NCI-H187 treated with DMSO at 0.1 percent for 48 hours (cell line): ENCODE results near the gene DQX1.

Experiments
- DNase-seq: peaks from one replicate; lab custom pipeline; 2025; lab: John Stamatoyannopoulos, UW

Gene DQX1

DNA sequence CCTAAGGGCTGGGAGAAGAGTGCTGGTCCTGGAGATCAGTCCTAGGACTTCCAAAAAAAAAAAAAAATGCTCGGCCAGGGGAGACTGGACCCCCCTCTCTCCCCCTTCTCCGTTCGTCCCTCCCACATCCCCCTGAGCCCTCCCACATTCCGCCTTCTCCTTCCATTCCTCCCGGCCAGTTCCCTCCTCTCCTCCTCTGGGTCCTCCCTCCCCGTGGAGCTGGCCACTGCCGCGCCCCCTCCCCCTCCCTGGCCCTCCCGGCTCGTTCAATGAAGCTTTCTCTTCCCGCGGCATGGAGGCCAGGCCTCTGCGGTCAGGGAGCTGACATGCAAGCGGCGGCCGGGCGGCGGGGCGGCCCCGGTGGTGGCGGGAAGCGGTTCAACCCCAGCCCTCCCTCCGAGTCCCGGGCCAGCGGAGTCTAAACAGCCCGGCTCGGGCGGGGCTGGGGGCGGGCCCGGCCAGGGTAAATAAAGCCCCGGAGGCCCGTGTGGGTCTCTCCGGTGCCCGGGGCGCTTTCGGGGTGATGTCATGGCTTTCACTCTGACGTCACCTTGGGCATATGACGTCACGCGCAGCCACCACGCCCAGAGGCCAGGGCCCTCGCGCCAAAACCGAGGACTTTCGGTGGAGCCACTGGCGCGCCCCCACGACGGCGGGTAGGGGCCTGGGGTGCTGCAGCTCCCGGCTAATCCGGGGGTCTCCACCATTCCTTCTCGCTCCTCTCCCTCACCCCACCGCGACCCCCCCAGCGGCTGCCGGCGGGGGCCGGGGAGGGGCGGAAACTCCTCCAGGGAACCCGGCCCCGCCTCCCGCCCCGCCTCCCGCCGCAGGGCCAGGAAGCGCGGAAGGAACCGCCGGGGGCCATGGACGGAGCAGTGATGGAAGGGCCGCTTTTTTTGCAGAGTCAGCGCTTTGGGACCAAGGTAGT lies 28.1 kb upstream of the DQX1 start, which contains the start of the genes DOK1 and LOXL3:
Gene DOK1 (plus strand): TSS at position 829 of the 928 bp plus-strand sequence. CDS start 35 bp downstream, at position 864.
Gene LOXL3 (minus strand): TSS at position 51 of the 928 bp plus-strand sequence. CDS start 1,308 bp downstream, outside the sequence.
- DNase-seq = no peak

DNA sequence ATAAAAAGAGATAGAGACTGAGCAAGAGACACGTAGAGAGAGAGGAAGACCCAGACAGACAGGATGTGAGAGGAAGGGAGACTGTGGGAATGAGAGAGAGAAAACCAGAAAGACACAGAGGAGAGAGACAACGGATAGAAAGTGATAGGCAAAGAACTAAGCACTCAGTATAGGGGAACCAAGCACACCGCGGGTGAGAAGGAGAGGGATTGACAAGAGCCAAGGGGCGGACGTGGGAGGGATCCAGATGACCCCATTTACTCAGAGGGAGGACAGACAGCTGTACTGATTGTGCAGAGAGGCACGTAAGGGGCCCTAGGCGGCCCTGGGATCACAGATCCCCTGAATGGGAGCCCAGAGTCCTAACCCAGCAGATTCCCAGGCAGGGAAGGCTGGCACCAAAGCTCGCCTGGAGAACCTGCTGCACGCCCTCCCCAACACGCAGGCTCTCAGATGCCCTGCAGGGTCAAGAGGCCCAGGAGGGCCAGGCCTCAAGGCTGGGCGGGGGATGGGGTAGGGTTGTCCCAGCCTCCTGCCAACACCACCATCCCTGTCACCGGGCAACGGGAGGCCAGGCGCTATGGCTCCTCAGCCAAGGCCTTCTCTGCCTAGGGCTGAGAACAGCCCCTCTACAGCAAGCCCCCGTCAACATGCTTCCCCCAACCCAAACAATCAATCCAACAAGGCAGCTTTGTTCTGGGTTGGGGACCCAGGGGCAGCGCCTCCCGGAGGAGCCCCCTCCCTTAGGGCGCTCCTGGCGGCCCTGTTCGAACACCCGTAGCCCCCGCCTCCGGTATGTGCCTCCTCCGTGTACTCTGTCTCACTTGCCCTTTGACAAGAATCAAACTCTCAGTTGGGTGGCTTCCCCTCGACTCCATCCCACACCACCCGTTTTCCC lies 27.1 kb upstream of the DQX1 start:
- DNase-seq = no peak

- DNase-seq = no peak
Observed at GRCh38 chr2:74551942-74552913, 26.2 kb upstream of the DQX1 start.

DNA sequence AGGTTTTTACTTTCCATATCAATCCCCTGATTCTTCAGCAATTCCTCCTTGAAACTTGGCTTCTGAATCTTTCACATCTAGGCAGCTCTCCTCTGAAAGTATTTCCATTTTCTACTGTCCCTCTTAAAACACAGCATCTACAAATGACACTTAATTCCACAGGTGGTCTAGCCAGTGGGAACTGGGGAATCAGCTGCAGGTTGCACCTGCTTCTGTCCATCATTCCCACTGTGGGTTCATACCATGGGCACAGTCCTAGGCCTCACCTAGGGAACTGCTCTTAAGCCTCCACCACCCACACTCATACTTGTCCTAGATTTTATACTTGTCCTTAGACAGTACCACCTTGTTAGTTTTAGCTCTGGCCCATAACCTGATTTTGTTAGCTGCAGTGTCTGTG lies 25.5 kb upstream of the DQX1 start:
- DNase-seq = no peak

- no peak for DNase-seq
Observed at GRCh38 chr2:74550231-74550630, 24.2 kb upstream of the DQX1 start.

DNA sequence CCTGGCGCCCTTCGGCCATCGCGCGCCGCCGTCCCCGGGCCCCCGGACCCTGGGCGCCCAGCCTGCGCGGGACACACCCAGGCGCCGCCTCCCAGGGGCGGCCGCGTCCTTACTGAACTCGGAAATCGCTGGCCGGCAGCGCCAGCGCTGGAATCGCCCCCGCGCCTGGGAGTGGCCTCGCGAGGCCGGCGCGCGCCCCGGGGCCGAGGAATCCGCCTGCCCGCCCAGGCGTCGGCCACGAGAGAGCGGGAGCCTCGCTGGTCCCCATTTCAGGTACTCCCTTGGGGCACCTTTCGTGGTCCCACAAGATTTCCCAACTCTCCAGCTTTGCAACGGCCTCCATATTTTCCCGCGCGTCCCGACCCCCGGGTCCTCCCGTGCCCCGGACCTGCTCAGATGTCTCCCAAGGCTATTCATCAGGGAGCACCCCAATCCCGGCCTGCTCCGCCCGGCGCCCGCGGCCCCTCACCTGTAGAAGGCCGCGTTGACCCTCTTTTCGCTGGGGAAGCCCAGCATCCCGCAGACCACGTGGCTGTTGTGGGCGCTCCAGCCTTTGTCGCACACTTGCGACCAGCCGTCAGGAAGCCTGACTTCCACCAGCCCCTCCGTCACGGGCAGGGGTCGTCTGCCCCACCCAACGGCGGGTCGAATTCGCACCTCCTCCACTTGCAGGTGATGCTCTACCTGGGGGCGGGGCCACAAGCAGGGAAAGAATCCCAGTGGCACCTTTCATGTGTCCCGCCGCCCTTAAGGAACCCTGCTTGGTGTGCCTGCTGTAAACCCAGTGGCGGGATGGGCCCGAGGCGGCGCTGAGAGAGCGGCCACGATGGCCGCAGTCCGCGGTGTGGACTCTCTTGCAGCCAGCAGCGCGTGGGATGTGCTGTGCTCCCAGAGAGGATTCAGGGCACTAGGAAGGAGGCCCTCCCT lies 23.1 kb upstream of the DQX1 start:
- no peak for DNase-seq

DNA sequence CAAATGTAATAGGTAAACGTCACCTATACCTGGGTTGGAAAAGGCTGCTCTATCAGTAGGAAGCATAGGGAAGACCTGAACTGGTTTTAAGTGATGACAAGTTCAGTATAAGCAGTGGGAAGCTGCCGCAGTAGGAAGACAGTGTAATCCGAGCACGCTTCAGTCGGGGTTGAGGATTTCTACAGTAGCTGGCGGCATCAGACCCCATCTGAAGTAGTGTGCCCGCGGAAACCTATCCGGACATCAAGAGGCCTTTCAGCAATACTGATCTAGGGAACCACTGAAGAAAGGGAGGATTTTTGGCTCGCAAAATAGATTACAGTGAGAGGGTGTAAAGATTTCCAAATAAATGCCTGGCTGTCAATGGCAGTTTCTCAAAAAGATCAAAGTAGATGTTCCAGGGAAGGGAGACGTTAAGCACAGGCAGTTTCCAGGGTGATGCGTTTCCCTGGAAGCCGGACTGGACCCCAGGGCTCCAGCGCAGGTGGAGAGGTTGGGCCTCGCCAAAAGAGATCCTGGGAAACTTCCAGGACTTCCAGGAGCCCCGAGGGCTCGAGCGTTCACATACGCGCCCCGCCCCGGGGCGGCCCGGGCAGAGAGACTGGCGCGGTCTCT lies 22.4 kb upstream of the DQX1 start:
- no peak for DNase-seq

- no peak for DNase-seq
Observed at GRCh38 chr2:74546004-74546403, 20.0 kb upstream of the DQX1 start.

GRCh38 chr2:74544634-74545033 lies 18.6 kb upstream of the DQX1 start:
- no peak for DNase-seq

GRCh38 chr2:74542978-74543377 lies 16.9 kb upstream of the DQX1 start:
- DNase-seq = no peak

- no peak for DNase-seq
Observed at GRCh38 chr2:74540291-74540690, 14.3 kb upstream of the DQX1 start.

DNA sequence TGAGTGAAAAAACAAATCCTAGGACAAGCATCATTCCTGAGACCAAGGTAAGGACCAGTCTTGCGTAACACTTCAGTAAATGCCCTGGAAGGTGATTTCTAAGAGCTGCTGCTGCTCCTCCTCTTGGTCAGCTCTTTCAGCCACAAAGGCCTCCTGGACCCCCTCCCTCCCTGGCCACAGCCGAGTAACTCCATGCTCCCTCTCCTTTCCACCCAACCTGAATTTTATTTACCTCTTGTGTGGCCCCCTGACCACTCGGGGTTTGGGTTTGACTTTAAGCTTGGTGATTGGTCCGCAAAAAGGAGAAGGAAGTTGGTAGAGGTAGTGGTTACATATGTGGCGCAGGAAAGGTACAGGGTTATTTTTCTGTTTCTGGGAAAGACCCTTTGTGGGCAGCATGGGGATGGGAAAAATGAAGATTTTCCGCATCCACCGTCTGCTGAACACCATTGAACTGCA lies 12.9 kb upstream of the DQX1 start:
- DNase-seq = no peak

DNA sequence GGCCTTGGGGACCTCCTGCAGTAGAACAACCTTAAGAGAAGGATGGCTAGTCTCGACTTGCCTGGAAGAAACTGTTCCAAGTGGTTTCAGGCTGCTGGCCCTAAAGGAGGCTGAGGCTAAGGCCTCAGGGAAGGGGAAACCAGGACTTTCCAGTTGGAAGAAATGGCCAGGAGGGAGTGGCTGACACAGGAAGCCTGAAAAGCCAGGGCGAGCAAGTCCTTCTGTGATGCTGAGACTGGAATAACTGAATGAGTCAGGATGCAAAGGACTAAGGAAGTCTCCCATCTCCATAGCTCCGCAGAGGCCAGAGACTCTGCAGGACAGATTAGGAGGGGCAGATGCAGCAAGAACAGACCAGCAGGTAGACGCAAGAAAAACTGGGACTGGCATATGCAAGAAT lies 11.1 kb upstream of the DQX1 start:
- DNase-seq = no peak

DNA sequence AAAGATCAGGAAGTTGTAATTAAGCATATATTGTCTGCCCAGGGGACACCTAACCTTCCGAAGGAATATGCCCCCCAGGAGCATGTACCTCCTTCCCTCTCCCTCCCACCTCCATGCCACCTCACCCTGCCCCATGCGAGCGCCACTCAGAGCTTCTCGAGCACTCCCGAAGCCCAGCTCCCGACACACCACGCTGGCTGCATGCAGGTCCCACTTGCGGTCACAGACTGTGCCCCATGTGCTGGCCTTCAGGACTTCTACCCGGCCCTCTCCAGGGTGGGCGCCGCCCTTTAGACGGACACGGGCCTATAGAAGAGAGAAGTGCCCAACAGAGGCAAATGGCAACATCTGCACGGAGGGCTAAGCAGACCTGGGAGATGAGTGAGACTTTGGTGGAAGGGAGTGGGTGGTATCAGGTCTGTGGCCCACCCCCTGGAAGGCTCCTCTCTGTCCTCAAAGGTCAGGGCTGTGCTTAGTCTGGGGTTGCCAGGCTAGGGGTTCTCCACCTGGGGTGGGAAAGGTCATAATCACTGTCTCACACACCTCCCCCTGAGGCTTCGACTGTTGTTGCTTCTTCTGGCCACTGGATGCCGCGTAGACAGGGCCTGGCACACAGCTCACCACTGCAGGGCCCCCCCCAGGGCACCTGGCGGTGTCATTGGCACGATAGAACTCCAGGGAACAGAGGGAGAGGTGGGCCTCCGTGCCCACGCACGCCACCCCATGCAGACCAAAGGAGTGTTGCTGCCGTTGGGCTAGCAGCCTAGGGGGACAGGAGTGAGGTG lies 10.3 kb upstream of the DQX1 start:
- no peak for DNase-seq

- no peak for DNase-seq
Observed at GRCh38 chr2:74535440-74535965, 9.5 kb upstream of the DQX1 start.

GRCh38 chr2:74534411-74534810 lies 8.4 kb upstream of the DQX1 start:
- no peak for DNase-seq

DNA sequence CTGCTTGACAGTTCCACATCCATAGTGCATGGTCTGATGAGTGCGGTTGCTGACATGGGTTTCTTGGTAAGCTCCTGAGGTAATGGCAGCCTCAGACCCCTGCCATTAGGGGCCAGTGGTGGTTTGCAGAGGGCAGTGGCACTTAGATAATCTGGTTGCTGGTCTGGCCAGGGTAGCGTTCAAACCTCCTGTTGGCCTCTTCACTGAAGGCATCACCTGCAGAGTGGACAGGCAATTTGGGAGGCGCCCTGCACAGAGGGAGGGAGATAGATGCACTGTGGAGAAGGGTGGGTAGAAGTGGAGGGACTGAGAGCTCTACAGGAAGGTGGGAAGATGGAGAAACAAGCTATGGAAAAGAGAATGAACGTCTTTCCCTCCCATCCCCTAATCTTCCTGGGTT lies 7.4 kb upstream of the DQX1 start:
- DNase-seq = no peak

DNA sequence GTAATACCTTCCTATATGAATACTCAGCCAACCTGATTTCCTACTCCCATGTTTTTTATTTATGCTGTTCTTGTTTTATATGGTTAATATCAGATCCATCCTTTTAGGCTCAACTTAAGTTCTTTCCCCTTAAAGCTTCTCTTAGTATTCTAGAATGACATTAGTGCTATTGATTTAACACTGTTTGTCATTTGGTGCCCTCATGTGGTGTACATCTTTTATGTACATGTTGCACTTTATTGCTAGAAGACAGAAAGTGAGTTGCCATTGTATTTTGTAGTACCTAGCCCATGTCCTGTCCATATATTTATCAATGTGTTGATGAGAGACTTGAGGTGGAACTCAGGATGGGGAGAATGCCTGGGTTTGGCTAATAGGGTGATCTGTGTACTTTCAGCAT lies 6.2 kb upstream of the DQX1 start:
- DNase-seq = no peak

GRCh38 chr2:74531666-74532065 lies 5.6 kb upstream of the DQX1 start:
- DNase-seq = no peak
